G401 (cell line): ENCODE measurements around the gene GRK1. TPM values are rescaled to one million over a fixed set of nuclear protein-coding genes. Genes with fewer than 3 reads are reported as not detected.
"Not testable (repeated sequence)": the region's sequence is repeated elsewhere in the genome, so short reads cannot be mapped to it uniquely, and the experiment has no call there.

Experiments used
- DNase-seq: peaks from one replicate; pipeline ENCODE4 v3.0.0-alpha.2; 2015; ENCODE audit warnings: low spot score
- in situ Hi-C: cut with HindIII; loops from 2 replicates; pipeline ENCODE4 v1.10.0; 2016; ENCODE audit warnings: low sequenced_read_pairs, mixed read lengths
- total RNA-seq: library from RNA; depleted of rRNA; stranded (reverse); fragments of >200 nt; shearing (Covaris generic); gene quantifications from 2 replicates; pipeline ENCODE4 v1.2.3, GENCODE V29; 2014; rRNA removed

The GRK1 gene
- 0.07 TPM in 1 of 2 replicates, not detected in the other for total RNA-seq

GRCh38 chr13:113666951-113667701, at the start of gene GRK1:
Gene GRK1, plus strand, starts transcription at chr13:113667219. Its CDS starts 168 bp downstream, at chr13:113667387.
- in situ Hi-C loops, result no loop called here
- DNase-seq, result no peak

- DNase-seq, result no peak
- in situ Hi-C loops, result no loop called here
These were observed 49.1 kb upstream of the GRK1 start for GRCh38 chr13:113617961-113618360.

GRCh38 chr13:113618455-113618854, 48.6 kb upstream of the GRK1 start:
- in situ Hi-C loops, result no loop called here
- DNase-seq, result no peak

GRCh38 chr13:113620036-113620796, 46.8 kb upstream of the GRK1 start:
- in situ Hi-C loops, result no loop called here
- DNase-seq, result peak; percentile 71

- no peak for DNase-seq
- in situ Hi-C loops, result no loop called here
These were observed 46.0 kb upstream of the GRK1 start for GRCh38 chr13:113621046-113621445.

GRCh38 chr13:113621498-113621897, 45.5 kb upstream of the GRK1 start:
- in situ Hi-C loops, result not testable (repeated sequence)
- DNase-seq, result peak; percentile 87

GRCh38 chr13:113621986-113622550, 45.0 kb upstream of the GRK1 start:
- in situ Hi-C loops, DNase-seq: not testable (repeated sequence)

GRCh38 chr13:113622791-113623490, 44.1 kb upstream of the GRK1 start:
- DNase-seq, result no peak
- in situ Hi-C loops, result no loop called here

GRCh38 chr13:113623491-113624234, 43.4 kb upstream of the GRK1 start:
- in situ Hi-C loops, result no loop called here
- DNase-seq, result no peak

- no peak for DNase-seq
- in situ Hi-C loops, result no loop called here
These were observed 42.8 kb upstream of the GRK1 start for GRCh38 chr13:113624235-113624587.

- in situ Hi-C loops, result not testable (repeated sequence)
These were observed 42.2 kb upstream of the GRK1 start for GRCh38 chr13:113624640-113625304.

GRCh38 chr13:113625965-113626721, 40.9 kb upstream of the GRK1 start:
- in situ Hi-C loops, result no loop called here
- DNase-seq, result no peak

More at GRCh38 chr13:113624640-113625304, 42.2 kb upstream of the GRK1 start:
- not testable (repeated sequence) for DNase-seq

- in situ Hi-C loops, result no loop called here
- no peak for DNase-seq
These were observed 39.9 kb upstream of the GRK1 start for GRCh38 chr13:113627136-113627535.

- in situ Hi-C loops, result no loop called here
- DNase-seq, result peak; percentile 38
These were observed 38.4 kb upstream of the GRK1 start for GRCh38 chr13:113628291-113629270.

GRCh38 chr13:113629866-113630265, 37.2 kb upstream of the GRK1 start:
- in situ Hi-C loops, result no loop called here
- peak; percentile 21 for DNase-seq

- in situ Hi-C loops, result no loop called here
- no peak for DNase-seq
These were observed 36.7 kb upstream of the GRK1 start for GRCh38 chr13:113630296-113630695.

- no peak for DNase-seq
- in situ Hi-C loops, result no loop called here
These were observed 36.2 kb upstream of the GRK1 start for GRCh38 chr13:113630804-113631203.
